ENCODE data around the gene TMPRSS15.

DNA sequence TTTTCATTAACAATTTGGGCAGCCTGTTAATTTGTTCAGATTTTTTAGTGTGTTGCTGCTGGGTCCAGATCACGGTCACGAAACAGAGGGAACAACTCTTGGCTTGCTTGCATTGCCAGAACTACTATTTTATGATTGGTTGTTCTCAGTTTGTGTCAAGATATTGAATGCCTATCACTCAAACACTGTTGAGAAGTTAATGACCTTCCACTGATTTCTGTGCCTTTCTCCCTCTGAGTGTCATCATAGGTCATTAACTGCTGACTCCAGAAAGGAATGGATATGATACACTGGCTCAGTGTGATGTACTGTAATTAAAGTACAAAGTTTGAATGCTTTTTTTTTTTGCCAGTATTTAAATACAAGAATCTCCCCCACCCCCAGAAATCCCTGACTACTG, 149.8 kb downstream of the TMPRSS15 start:
- TF ChIP-seq, protein P1, sequence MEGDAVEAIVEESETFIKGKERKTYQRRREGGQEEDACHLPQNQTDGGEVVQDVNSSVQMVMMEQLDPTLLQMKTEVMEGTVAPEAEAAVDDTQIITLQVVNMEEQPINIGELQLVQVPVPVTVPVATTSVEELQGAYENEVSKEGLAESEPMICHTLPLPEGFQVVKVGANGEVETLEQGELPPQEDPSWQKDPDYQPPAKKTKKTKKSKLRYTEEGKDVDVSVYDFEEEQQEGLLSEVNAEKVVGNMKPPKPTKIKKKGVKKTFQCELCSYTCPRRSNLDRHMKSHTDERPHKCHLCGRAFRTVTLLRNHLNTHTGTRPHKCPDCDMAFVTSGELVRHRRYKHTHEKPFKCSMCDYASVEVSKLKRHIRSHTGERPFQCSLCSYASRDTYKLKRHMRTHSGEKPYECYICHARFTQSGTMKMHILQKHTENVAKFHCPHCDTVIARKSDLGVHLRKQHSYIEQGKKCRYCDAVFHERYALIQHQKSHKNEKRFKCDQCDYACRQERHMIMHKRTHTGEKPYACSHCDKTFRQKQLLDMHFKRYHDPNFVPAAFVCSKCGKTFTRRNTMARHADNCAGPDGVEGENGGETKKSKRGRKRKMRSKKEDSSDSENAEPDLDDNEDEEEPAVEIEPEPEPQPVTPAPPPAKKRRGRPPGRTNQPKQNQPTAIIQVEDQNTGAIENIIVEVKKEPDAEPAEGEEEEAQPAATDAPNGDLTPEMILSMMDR (IDR thresholded peaks at IDR 0.05), result no peak
- TF ChIP-seq RAD21 (conservative IDR thresholded peaks at IDR 0.05 in 1 of 2, IDR thresholded peaks at IDR 0.05 in 1 of 2) (no peak), POLR2AphosphoS2 (conservative IDR thresholded peaks at IDR 0.05; ENCODE audit: low read length) (no peak), CHD2 (IDR thresholded peaks at IDR 0.05; ENCODE audit: low read length, partially characterized antibody) (no peak), MYC (IDR thresholded peaks at IDR 0.05; ENCODE audit: borderline replicate concordance, low read length) (no peak), EP300 (IDR thresholded peaks at IDR 0.05) (no peak), CEBPB (IDR thresholded peaks at IDR 0.05) (no peak)
- TF ChIP-seq, protein P2, sequence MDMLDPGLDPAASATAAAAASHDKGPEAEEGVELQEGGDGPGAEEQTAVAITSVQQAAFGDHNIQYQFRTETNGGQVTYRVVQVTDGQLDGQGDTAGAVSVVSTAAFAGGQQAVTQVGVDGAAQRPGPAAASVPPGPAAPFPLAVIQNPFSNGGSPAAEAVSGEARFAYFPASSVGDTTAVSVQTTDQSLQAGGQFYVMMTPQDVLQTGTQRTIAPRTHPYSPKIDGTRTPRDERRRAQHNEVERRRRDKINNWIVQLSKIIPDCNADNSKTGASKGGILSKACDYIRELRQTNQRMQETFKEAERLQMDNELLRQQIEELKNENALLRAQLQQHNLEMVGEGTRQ (IDR thresholded peaks at IDR 0.05), result no peak
